ENCODE data around the gene CD33. TPM values are rescaled to one million over a fixed set of nuclear protein-coding genes. Genes with fewer than 3 reads are reported as not detected.

The CD33 gene
- polyA plus RNA-seq, 1 donor from 2014 or later = not detected

GRCh38 chr19:51198641-51199040 lies 26.2 kb upstream of the CD33 start:
- no peak overlapping the region for H3K4me2 ChIP-seq (ENCODE audit: low read length)
- H3K9me2 ChIP-seq (ENCODE audit: insufficient read depth, low read length) = no peaks in the 10 kb centered on the region
- H3K79me2 ChIP-seq (replicated peaks; ENCODE audit: insufficient read depth, low read length) = no peaks in the 10 kb centered on the region
- H3F3A ChIP-seq (ENCODE audit: insufficient read depth, low read length, poor library complexity, severe bottlenecking) = no peaks in the 10 kb centered on the region
- TF ChIP-seq TAF1 (IDR thresholded peaks at IDR 0.05; ENCODE audit: low read depth) (no peak), MXI1 (conservative IDR thresholded peaks at IDR 0.05; ENCODE audit: poor library complexity, severe bottlenecking) (no peak), POLR2AphosphoS5 (IDR thresholded peaks at IDR 0.05) (no peak)
- TF ChIP-seq, protein P1, sequence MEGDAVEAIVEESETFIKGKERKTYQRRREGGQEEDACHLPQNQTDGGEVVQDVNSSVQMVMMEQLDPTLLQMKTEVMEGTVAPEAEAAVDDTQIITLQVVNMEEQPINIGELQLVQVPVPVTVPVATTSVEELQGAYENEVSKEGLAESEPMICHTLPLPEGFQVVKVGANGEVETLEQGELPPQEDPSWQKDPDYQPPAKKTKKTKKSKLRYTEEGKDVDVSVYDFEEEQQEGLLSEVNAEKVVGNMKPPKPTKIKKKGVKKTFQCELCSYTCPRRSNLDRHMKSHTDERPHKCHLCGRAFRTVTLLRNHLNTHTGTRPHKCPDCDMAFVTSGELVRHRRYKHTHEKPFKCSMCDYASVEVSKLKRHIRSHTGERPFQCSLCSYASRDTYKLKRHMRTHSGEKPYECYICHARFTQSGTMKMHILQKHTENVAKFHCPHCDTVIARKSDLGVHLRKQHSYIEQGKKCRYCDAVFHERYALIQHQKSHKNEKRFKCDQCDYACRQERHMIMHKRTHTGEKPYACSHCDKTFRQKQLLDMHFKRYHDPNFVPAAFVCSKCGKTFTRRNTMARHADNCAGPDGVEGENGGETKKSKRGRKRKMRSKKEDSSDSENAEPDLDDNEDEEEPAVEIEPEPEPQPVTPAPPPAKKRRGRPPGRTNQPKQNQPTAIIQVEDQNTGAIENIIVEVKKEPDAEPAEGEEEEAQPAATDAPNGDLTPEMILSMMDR (IDR thresholded peaks at IDR 0.05; ENCODE audit: poor library complexity, severe bottlenecking) = no peak
- TF ChIP-seq, protein P2, sequence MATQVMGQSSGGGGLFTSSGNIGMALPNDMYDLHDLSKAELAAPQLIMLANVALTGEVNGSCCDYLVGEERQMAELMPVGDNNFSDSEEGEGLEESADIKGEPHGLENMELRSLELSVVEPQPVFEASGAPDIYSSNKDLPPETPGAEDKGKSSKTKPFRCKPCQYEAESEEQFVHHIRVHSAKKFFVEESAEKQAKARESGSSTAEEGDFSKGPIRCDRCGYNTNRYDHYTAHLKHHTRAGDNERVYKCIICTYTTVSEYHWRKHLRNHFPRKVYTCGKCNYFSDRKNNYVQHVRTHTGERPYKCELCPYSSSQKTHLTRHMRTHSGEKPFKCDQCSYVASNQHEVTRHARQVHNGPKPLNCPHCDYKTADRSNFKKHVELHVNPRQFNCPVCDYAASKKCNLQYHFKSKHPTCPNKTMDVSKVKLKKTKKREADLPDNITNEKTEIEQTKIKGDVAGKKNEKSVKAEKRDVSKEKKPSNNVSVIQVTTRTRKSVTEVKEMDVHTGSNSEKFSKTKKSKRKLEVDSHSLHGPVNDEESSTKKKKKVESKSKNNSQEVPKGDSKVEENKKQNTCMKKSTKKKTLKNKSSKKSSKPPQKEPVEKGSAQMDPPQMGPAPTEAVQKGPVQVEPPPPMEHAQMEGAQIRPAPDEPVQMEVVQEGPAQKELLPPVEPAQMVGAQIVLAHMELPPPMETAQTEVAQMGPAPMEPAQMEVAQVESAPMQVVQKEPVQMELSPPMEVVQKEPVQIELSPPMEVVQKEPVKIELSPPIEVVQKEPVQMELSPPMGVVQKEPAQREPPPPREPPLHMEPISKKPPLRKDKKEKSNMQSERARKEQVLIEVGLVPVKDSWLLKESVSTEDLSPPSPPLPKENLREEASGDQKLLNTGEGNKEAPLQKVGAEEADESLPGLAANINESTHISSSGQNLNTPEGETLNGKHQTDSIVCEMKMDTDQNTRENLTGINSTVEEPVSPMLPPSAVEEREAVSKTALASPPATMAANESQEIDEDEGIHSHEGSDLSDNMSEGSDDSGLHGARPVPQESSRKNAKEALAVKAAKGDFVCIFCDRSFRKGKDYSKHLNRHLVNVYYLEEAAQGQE (IDR thresholded peaks at IDR 0.05; ENCODE audit: borderline replicate concordance) = no peak
- H2AFZ ChIP-seq (ENCODE audit: low read depth, low read length) = no peak overlapping the region
- no peaks in the 10 kb centered on the region for H3K27me3 ChIP-seq (ENCODE audit: insufficient read depth, low read depth, low read length)
- H3K9me3 ChIP-seq (ENCODE audit: low read length) = no peaks in the 10 kb centered on the region
- H3K27ac ChIP-seq (ENCODE audit: low read length) = no peak overlapping the region
- H3K9ac ChIP-seq (ENCODE audit: low read length) = no peak overlapping the region
- H3K4me3 ChIP-seq (ENCODE audit: low read length) = no peak overlapping the region
- H3K36me3 ChIP-seq (ENCODE audit: insufficient read depth, low read length) = no peaks in the 10 kb centered on the region
- H4K20me1 ChIP-seq (ENCODE audit: insufficient read depth) = no peaks in the 10 kb centered on the region

DNA sequence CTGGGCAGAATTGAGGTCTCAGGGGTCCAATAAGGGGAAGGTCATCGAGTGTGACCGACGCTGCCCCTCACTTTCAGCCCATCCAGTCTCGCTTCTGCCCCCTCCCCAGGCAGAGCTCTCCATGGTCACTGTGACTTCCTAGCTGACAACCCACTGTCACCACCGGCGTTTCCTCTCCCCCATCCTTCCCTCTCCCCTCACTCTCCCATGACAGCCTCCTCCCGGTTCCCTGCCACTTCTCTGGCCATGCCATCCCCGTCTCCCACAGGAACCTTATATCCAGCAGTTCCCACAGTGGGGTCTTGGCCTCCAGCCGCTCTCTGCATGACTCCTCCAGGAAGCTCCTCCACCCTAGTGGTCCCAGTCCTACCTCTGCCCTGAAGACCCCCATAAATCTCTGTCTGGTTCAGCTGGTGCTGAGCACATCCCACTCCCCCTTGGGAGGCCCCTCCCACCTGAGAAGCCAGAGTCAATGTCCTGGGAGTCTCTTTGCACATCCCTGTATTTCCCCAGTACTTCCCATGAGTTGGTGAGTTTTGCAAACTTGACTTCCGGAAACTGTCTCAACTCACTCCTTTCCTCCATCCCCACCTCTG lies 24.7 kb upstream of the CD33 start:
- no peaks in the 10 kb centered on the region for H3K79me2 ChIP-seq (replicated peaks; ENCODE audit: insufficient read depth, low read length)
- H3K9me3 ChIP-seq (ENCODE audit: low read length) = no peaks in the 10 kb centered on the region
- H3K9ac ChIP-seq (ENCODE audit: low read length) = no peak overlapping the region
- H2AFZ ChIP-seq (ENCODE audit: low read depth, low read length) = no peak overlapping the region
- H3K9me2 ChIP-seq (ENCODE audit: insufficient read depth, low read length) = no peaks in the 10 kb centered on the region
- TF ChIP-seq EP300 (conservative IDR thresholded peaks at IDR 0.05; ENCODE audit: poor library complexity, severe bottlenecking) (no peak), POLR2AphosphoS5 (IDR thresholded peaks at IDR 0.05) (no peak), EZH2 (IDR thresholded peaks at IDR 0.05; ENCODE audit: borderline replicate concordance, insufficient read depth, low read length, poor library complexity, severe bottlenecking) (no peak), RAD21 (conservative IDR thresholded peaks at IDR 0.05) (no peak), MXI1 (conservative IDR thresholded peaks at IDR 0.05; ENCODE audit: poor library complexity, severe bottlenecking) (no peak), SMC3 (conservative IDR thresholded peaks at IDR 0.05; ENCODE audit: poor library complexity) (no peak)
- TF ChIP-seq, protein P2 (IDR thresholded peaks at IDR 0.05; ENCODE audit: borderline replicate concordance) = no peak
- TF ChIP-seq, protein P1 (IDR thresholded peaks at IDR 0.05; ENCODE audit: poor library complexity, severe bottlenecking) = no peak
- no peaks in the 10 kb centered on the region for H3K27me3 ChIP-seq (ENCODE audit: insufficient read depth, low read depth, low read length)
- H3K36me3 ChIP-seq (ENCODE audit: insufficient read depth, low read length) = no peaks in the 10 kb centered on the region
- no peak overlapping the region for H3K4me2 ChIP-seq (ENCODE audit: low read length)
- H3F3A ChIP-seq (ENCODE audit: insufficient read depth, low read length, poor library complexity, severe bottlenecking) = no peaks in the 10 kb centered on the region
- H3K4me3 ChIP-seq (ENCODE audit: low read length) = no peak overlapping the region
- H3K27ac ChIP-seq (ENCODE audit: low read length) = no peak overlapping the region
- H4K20me1 ChIP-seq (ENCODE audit: insufficient read depth) = no peaks in the 10 kb centered on the region
